GM12891 (cell line): ENCODE measurements around the gene FBXO17.

Source experiments
- POLR2A ChIP-seq: IDR thresholded peaks from 2 replicates; pipeline ENCODE4 v1.6.1; 2011; ENCODE audit warnings: low read depth, low read length, control low read depth
- POLR2AphosphoS5 ChIP-seq: IDR thresholded peaks from 2 replicates; pipeline ENCODE4 v1.6.1; 2011; ENCODE audit warnings: low read depth, low read length, control low read depth
- TAF1 ChIP-seq: IDR thresholded peaks from 2 replicates; pipeline ENCODE4 v1.6.1; 2011; ENCODE audit warnings: low read depth, low read length, control low read depth

- TF ChIP-seq POLR2A, result no peak
- TF ChIP-seq TAF1, result no peak
- TF ChIP-seq POLR2AphosphoS5, result no peak
Observed at GRCh38 chr19:38949580-38950367, 25.8 kb downstream of the FBXO17 start.
